ENCODE results near the gene RMP24.
A peak's percentile ranks its signal among the peaks of the same experiment; 100 is the strongest.
"Not testable (repeated sequence)": the region's sequence is repeated elsewhere in the genome, so short reads cannot be mapped to it uniquely, and the experiment has no call there.

The RMP24 gene

DNA sequence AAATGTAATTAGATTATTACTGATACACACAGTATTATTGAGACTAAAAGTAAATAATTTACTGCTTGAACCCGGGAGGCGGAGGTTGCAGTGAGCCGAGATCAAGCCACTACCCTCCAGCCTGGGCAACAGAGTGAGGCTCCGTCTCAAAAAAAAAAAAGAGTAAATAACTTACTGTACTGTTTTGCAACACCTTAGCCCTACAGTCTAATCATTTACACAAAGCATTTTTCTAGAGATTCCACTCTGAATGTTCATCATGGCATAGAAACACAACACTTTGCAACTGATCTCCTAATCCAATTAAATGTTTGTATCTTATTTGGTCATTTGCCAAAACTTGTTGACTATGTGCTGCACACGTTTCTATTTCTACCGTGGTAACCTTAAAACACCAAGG, 23.4 kb upstream of the RMP24 start:
- Mint-ChIP-seq H3K4me3 (peak overlapping the region; percentile 75), H3K27me3 (peaks cover 14% of the 10 kb centered on the region), H3K27ac (no peak overlapping the region), H3K4me1 (ENCODE audit: low read depth) (peaks cover 11% of the 10 kb centered on the region), H3K36me3 (peaks cover 5% of the 10 kb centered on the region), H3K9me3 (ENCODE audit: low read depth) (no peaks in the 10 kb centered on the region)

DNA sequence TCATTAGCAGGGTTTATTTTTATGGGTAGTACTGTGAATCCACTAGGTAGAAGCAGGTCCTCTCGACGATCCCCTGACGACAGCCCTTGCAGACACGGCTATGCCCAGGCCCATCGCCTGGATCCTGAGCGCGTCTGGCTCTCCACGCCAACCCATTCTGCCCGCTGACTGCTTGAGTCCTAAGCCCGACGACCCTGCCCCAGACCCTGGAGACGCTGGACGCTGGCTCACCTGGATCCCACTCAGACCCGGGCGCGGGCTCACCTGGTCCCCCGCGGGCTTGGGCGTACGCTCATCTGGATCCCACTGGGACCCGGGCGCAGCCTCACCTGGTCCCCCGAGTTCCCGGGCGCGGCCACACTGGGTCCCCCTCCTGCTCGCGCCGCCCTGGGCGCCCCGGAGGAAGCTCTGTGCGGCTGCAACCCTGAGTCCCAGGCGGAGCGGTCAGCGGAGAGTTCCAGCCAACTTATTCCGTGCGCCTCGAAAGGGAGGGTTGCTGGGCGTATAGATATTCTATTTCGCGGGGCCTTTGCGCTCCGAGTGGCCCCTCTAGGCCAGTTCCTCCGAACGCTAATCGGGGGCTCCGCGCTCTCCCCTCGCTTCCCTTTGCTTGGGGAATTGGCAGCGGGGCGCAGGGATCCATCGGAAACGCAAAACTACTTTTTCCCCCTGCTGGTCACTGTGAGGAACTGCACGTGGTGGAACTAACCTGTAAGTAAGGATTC, 22.4 kb upstream of the RMP24 start:
- Mint-ChIP-seq H3K36me3 (peaks cover 5% of the 10 kb centered on the region), H3K27me3 (peaks cover 17% of the 10 kb centered on the region), H3K4me1 (ENCODE audit: low read depth) (peaks cover 11% of the 10 kb centered on the region), H3K27ac (no peak overlapping the region), H3K4me3 (peak overlapping the region; percentile 87), H3K9me3 (ENCODE audit: low read depth) (no peaks in the 10 kb centered on the region)

DNA sequence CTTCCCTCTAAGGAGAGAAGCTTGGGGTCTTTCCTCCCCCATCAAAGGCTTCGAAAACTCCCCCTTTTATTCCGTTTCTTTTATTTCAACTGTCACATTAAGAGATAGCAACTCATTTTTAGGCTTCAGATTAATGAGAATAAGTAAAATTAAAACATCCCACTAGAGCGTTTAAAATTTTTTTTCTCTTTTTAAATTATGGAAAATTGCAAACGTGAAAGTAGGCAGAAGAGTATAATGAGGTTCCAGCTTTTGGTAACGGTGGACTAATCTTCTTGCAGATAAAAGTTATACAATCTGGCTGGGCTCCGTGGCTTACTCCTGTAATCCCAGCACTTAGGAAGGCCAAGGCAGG, 21.9 kb upstream of the RMP24 start:
- peak overlapping the region; percentile 87 for H3K4me3 Mint-ChIP-seq
- H3K9me3 Mint-ChIP-seq (ENCODE audit: low read depth) = no peaks in the 10 kb centered on the region
- peaks cover 5% of the 10 kb centered on the region for H3K36me3 Mint-ChIP-seq
- H3K27ac Mint-ChIP-seq = no peak overlapping the region
- peaks cover 18% of the 10 kb centered on the region for H3K27me3 Mint-ChIP-seq
- H3K4me1 Mint-ChIP-seq (ENCODE audit: low read depth) = peaks cover 11% of the 10 kb centered on the region

DNA sequence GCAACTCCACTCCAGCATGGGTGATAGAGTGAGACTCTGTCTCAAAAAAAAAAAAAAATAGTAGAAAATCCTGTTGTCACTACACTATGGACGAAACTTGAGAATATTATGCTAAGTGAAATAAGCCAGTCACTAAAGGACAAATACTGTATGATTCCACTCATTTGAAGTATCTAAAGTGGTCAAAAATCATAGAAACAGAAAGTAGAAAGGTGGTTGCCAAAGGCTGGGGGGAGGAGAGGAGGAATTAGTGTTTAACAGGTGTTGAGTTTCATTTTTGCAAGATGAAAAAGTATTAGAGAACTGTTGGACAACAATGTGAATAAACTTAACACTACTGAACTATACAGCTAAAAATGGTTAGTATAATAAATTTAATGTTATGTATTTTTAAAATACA, 18.8 kb upstream of the RMP24 start:
- Mint-ChIP-seq H3K27ac (no peak overlapping the region), H3K36me3 (peaks cover 5% of the 10 kb centered on the region), H3K27me3 (peaks cover 27% of the 10 kb centered on the region), H3K4me1 (ENCODE audit: low read depth) (peaks cover 11% of the 10 kb centered on the region), H3K4me3 (no peak overlapping the region), H3K9me3 (ENCODE audit: low read depth) (no peaks in the 10 kb centered on the region)

- H3K27me3 Mint-ChIP-seq = peaks cover 25% of the 10 kb centered on the region
Observed at GRCh38 chr18:35956226-35956625, 16.3 kb upstream of the RMP24 start.

DNA sequence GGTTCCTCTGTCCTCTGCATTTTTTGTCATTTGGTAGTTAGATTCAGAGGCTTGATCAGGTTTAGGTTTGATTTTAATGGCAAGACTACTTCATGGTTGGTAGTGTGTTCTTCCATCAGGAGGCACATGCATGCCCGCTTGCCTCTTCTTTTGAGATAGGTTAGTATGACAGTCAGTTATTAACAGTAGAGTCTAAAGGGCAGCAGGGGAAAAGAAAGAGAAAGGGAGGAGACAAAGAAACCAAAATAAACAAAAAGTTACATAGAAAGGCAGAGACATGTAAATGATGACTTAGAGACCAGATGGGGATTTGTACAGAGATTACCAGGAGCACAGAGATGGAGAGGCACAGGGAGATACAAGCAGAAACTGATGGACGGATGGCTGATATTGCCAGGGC, 10.2 kb upstream of the RMP24 start:
- Mint-ChIP-seq H3K27me3 (peaks cover 9% of the 10 kb centered on the region), H3K4me3 (no peak overlapping the region), H3K4me1 (ENCODE audit: low read depth) (no peaks in the 10 kb centered on the region), H3K9me3 (ENCODE audit: low read depth) (peaks cover 6% of the 10 kb centered on the region), H3K36me3 (peaks cover 5% of the 10 kb centered on the region), H3K27ac (no peak overlapping the region)

More at GRCh38 chr18:35956226-35956625, 16.3 kb upstream of the RMP24 start:
- no peak overlapping the region for H3K27ac Mint-ChIP-seq
- no peaks in the 10 kb centered on the region for H3K4me1 Mint-ChIP-seq (ENCODE audit: low read depth)
- peaks cover 6% of the 10 kb centered on the region for H3K9me3 Mint-ChIP-seq (ENCODE audit: low read depth)
- H3K4me3 Mint-ChIP-seq = no peak overlapping the region
- peaks cover 6% of the 10 kb centered on the region for H3K36me3 Mint-ChIP-seq

DNA sequence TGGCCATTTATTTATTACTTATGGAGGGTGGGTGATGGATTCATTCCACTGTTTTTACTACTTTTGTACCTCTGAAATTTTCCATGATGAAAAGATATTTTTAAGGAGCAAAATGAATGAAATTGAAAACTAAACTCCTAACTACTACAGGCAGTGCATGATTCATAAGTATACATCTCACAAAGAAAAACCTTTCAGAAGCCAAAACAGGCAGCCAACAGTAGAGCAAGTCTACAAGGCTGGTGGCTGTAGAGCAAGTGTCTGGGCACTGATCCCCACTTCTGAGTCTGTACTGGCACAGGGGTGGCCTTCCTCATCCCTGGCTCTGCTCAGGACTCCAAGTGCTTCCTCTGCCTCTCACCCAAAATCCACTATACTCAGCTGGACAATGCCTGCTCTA, 8.2 kb upstream of the RMP24 start:
- Mint-ChIP-seq H3K27ac (no peak overlapping the region), H3K4me1 (ENCODE audit: low read depth) (peaks cover 15% of the 10 kb centered on the region), H3K36me3 (peaks cover 2% of the 10 kb centered on the region), H3K9me3 (ENCODE audit: low read depth) (peaks cover under 1% of the 10 kb centered on the region), H3K27me3 (peaks cover 3% of the 10 kb centered on the region), H3K4me3 (no peak overlapping the region)

DNA sequence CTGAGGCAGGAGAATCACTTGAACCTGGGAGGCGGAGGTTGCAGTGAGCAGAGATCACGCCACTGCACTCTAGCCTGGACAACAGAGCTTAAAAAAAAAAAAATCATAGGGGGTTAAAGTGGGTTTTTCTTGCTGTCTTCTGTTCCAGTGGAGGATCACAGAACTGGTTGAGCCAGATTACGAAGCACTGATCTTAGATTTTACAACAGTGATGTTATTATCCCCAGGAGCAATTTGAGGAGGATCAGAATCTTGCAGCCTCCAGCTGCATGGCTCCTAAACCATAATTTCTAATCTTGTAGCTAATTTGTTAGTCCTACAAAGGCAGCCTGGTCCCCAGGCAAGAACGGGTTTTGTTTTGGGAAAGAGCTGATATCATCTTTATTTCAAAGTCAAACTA, 4.6 kb upstream of the RMP24 start:
- H3K4me1 Mint-ChIP-seq (ENCODE audit: low read depth) = peaks cover 37% of the 10 kb centered on the region
- peak overlapping the region; percentile 47 for H3K27ac Mint-ChIP-seq
- not testable (repeated sequence) for H3K9me3 Mint-ChIP-seq (ENCODE audit: low read depth); H3K27me3 Mint-ChIP-seq; H3K4me3 Mint-ChIP-seq; H3K36me3 Mint-ChIP-seq

DNA sequence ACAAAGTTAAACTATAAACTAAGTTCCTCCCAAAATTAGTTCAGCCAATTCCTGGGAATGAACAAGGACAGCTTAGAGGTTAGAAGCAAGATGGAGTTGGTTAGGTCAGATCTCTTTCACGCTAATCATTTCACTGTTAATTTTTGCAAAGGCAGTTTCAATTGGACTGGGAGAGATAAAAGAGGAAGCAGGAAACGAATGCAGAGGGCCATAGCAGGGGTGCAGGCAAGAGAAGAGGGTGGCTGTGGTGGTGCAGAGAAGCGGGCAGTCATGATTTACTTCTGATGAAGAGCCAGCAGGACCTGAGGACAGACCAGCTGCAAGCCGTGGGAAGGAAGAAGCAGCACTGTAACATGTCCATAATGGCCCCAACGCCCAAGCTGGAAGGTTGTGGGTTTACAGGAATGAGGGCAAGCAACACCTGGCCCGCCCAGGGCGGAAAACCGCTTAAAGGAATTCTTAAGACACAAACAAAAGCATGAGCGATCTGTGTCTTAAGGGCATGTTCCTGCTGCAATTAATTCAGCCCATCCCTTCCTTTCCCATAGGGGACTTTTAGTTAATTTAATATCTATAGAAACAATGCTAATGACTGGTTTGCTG, 4.1 kb upstream of the RMP24 start:
- H3K4me3 Mint-ChIP-seq = no peak overlapping the region
- H3K4me1 Mint-ChIP-seq (ENCODE audit: low read depth) = peaks cover 43% of the 10 kb centered on the region
- H3K36me3 Mint-ChIP-seq = peaks cover 2% of the 10 kb centered on the region
- H3K27me3 Mint-ChIP-seq = no peaks in the 10 kb centered on the region
- H3K9me3 Mint-ChIP-seq (ENCODE audit: low read depth) = no peaks in the 10 kb centered on the region
- H3K27ac Mint-ChIP-seq = peak overlapping the region; percentile 47

- peak overlapping the region; percentile 55 for H3K4me3 Mint-ChIP-seq
- H3K36me3 Mint-ChIP-seq = peaks cover 3% of the 10 kb centered on the region
- peak overlapping the region; percentile 96 for H3K27ac Mint-ChIP-seq
- peaks cover 54% of the 10 kb centered on the region for H3K4me1 Mint-ChIP-seq (ENCODE audit: low read depth)
- H3K27me3 Mint-ChIP-seq = no peaks in the 10 kb centered on the region
- H3K9me3 Mint-ChIP-seq (ENCODE audit: low read depth) = no peaks in the 10 kb centered on the region
Observed at GRCh38 chr18:35969676-35970075, 2.8 kb upstream of the RMP24 start.

DNA sequence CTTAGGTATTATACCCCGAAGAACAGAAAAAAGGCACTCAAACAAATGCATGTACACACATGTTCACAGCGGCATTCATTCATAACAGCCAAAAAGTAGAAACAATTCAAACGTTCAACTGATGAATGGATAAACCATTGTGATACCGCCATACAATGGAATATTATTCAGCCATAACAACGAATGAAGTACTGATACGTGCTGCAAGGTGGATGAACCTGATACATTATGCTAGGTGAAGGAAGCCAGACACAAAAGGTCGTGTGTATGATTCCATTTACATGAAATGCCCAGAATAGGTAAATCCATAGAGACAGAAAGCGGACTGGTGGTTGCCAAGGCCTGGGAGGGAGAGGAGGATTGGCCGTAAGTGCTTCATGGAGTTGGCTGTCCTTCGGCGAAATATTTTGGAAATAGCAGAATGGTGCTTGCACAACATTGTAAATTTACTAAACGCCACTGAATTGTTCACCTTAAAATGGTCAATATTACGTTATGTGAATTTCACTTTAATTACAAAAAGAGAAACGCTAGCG, 750 bp upstream of the RMP24 start:
- Mint-ChIP-seq H3K4me1 (ENCODE audit: low read depth) (peaks cover 66% of the 10 kb centered on the region), H3K27ac (peak overlapping the region; percentile 95), H3K36me3 (peaks cover 9% of the 10 kb centered on the region), H3K9me3 (ENCODE audit: low read depth) (no peaks in the 10 kb centered on the region), H3K4me3 (peak overlapping the region; percentile 98), H3K27me3 (no peaks in the 10 kb centered on the region)

GRCh38 chr18:35973650-35974049, 1.2 kb downstream of the RMP24 start:
- Mint-ChIP-seq H3K4me1 (ENCODE audit: low read depth) (peaks cover 58% of the 10 kb centered on the region), H3K4me3 (peak overlapping the region; percentile 98), H3K36me3 (peaks cover 18% of the 10 kb centered on the region), H3K27me3 (no peaks in the 10 kb centered on the region), H3K9me3 (ENCODE audit: low read depth) (no peaks in the 10 kb centered on the region), H3K27ac (peak overlapping the region; percentile 83)

- H3K27me3 Mint-ChIP-seq = no peaks in the 10 kb centered on the region
- peak overlapping the region; percentile 98 for H3K4me3 Mint-ChIP-seq
- peaks cover 52% of the 10 kb centered on the region for H3K4me1 Mint-ChIP-seq (ENCODE audit: low read depth)
- H3K27ac Mint-ChIP-seq = peak overlapping the region; percentile 83
- peaks cover 20% of the 10 kb centered on the region for H3K36me3 Mint-ChIP-seq
- H3K9me3 Mint-ChIP-seq (ENCODE audit: low read depth) = no peaks in the 10 kb centered on the region
Observed at GRCh38 chr18:35974181-35974580, 1.7 kb downstream of the RMP24 start.

GRCh38 chr18:35979112-35979511, 6.6 kb downstream of the RMP24 start:
- Mint-ChIP-seq H3K4me1 (ENCODE audit: low read depth) (peaks cover 18% of the 10 kb centered on the region), H3K27me3 (no peaks in the 10 kb centered on the region), H3K4me3 (no peak overlapping the region), H3K36me3 (peaks cover 36% of the 10 kb centered on the region), H3K27ac (no peak overlapping the region), H3K9me3 (ENCODE audit: low read depth) (peaks cover 12% of the 10 kb centered on the region)

GRCh38 chr18:35982409-35983114, 10.1 kb downstream of the RMP24 start:
- Mint-ChIP-seq H3K36me3 (peaks cover 32% of the 10 kb centered on the region), H3K4me1 (ENCODE audit: low read depth) (no peaks in the 10 kb centered on the region), H3K9me3 (ENCODE audit: low read depth) (peaks cover 12% of the 10 kb centered on the region), H3K4me3 (no peak overlapping the region), H3K27me3 (no peaks in the 10 kb centered on the region), H3K27ac (no peak overlapping the region)
